NCI-H345 treated with DMSO at 0.1 percent for 48 hours (cell line): ENCODE measurements around the gene ZMIZ1.

ENCODE experiments used
- DNase-seq: peaks from one replicate; lab custom pipeline; 2025; ENCODE audit not compliant: unreplicated experiment; lab: John Stamatoyannopoulos, UW

The ZMIZ1 gene

GRCh38 chr10:79136236-79137005 is 67.7 kb downstream of the ZMIZ1 start:
- DNase-seq: no peak

DNA sequence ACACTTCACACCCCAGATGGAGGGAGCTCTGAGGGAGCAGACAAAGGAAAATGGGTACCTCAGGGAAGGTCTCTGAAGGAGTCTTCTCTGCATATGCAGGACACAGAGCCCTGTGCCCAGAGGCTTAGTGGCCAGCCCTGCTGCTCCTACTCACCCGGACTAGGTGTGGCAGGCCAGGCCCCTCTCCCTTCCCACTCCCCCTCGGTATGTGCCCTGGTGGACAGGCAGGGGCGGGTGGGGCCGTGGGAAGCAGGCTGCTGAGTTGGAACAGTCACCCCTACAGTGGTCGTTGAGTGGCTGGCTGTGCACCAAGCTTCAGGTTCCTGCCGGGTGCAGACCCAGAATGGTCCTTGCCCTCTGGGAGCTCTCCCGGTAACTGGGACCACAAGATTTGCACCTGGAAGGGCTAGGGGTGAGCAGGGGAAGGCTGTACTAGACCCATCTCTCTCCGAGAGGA is 68.6 kb downstream of the ZMIZ1 start:
- no peak for DNase-seq

GRCh38 chr10:79137826-79138225 is 69.1 kb downstream of the ZMIZ1 start:
- no peak for DNase-seq

GRCh38 chr10:79138449-79139123 is 69.8 kb downstream of the ZMIZ1 start:
- no peak for DNase-seq

DNA sequence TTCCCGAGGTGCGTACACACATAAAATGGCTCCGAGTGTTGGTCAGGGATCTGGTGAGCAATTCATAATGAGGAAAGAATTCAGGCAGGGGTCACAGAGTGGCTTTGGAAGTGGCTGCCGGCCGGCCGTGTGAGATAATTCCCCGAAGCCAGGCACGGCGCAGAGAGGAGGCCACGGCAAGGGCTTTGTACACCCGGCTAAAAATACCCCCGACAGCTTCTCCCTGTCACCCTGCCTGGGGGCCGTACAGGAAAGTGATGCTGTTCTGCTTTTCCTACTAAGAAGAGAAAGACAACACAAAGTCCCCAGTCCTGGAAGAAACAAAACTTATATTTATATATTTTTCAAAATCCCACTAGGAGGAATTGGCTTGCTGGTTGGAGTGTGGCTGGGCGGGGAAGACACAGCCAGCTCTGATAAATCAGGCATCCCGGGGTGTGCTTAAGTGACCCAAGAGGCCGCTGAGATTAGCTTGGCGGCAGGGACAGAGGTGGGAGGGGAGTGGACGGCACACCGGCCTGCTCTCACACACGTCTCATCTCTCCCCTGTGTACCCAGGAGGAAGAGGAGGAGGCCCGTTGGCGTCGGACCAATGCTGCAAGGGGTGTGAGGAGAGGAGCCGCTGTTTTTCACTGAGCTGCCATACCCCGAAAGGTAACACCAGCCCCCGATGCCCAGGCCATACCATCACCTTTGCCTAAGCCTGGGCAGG is 70.5 kb downstream of the ZMIZ1 start:
- no peak for DNase-seq

- no peak for DNase-seq
Measured at GRCh38 chr10:79140085-79140793, 71.5 kb downstream of the ZMIZ1 start.

GRCh38 chr10:79140855-79141254 is 72.1 kb downstream of the ZMIZ1 start:
- no peak for DNase-seq

- DNase-seq: no peak
Measured at GRCh38 chr10:79142064-79142491, 73.3 kb downstream of the ZMIZ1 start.

DNA sequence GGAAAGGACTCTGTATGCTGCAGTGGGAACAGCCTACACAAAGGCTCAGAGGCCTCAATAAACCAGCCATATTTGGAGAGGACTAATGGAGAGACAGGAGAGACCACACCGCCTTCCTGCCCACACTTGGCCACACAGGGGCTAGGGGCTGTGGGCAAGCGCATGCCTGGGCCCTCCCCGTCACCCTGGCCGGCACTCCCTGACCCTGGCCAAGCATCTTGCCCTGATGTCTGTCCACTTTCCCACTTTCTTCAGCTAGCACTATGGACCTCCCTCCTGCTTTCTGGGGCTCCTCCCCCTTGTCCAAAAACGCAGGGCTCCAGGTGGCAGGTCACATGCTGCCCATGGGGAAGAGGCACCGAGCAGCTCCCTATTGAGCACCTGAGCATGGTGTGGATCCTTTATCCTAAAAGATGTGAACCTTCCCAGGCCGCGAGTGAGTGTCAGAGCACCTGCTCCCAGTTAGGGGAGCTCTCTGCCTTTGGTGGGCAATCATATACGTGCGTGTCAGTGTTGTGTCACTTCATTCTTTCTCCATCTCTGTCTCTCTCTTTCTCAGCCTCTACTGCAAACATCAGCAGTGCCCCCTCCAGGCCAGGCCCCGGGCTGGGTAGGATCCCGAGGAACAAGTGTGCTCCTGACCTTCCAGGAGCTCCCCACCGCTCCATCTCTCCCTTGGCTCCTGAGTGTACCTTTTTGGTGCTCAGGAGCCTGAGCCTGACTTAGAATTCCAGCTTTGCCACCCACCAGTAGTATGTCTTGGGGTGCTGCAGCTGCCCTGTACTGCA is 74.0 kb downstream of the ZMIZ1 start:
- DNase-seq: no peak

DNA sequence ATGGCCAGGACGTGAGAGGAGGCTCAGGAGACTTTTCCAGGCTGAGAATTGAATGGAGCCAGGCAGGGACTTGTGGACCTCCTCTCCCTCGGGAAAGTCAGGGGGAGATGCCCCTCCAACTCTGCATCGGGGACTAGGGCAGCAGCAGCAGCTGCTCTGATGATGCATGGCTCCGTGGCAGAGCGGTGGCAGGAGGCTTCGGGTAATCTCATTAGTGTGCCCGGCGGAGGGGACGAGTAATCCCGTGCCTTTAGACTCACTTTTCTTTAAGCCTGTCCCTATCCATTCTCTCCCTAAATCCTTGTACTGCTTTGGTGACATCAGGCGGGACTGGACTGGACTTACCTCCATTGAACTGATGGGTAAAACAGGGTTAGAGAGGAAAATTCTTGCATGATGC is 75.1 kb downstream of the ZMIZ1 start:
- DNase-seq: no peak

DNA sequence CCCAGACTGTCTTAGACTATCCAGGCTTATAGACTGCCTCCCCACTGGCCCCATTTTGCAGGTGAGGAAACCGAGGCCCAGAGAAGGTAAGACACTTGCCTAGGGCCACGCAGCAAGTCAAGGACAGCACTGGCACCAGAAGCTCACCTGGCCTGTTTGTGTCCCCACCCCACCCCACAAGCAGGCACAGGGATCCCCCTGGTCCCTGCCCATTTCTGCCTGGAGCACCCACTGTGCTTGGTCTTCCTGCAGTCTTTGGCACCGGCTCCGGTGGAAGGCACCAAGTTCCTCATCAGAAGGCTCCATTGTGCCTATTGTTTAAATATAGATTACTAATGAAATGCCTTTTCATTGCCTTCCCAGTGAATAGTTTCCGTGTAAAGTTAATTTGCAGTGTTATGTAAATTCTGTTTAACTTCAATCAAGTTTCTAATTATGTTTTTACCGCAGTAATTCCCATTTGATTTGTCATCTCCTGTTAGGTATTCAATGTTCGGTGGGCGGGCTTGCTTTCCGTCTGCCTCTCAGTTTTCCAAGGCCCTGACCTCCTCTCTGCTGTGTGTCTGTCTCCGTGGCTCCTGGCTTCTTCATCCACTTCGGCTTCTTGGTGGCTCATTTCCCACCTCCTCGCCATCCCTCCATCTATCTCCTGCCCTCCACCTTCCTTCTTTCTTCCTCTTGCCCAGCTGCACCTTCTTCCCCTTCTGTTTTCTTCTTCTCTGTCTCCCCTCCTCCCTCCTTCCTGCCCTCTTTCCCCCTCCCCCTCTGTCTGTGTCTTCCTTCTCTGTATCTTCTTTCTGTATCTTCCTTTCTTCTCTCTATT is 75.8 kb downstream of the ZMIZ1 start:
- DNase-seq: no peak

DNA sequence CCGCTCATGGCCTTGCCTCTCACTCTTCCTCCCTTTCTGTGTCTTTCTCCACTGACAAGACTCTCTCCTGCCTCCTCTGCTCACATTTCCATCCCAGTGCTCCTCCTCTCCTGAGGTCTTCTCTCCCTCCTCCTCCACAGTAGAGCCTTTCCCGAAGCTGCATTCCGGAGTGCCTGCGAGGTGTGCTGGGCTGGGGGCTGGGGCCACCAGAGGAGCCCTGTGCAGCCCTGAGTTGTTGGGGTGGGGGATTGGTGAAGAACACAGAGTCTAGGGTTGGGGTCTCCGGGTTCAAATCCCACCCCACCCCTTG is 76.4 kb downstream of the ZMIZ1 start:
- no peak for DNase-seq

- no peak for DNase-seq
Measured at GRCh38 chr10:79145517-79146470, 77.0 kb downstream of the ZMIZ1 start.

GRCh38 chr10:79146611-79147130 is 77.9 kb downstream of the ZMIZ1 start:
- no peak for DNase-seq

GRCh38 chr10:79147306-79147705 is 78.5 kb downstream of the ZMIZ1 start:
- no peak for DNase-seq

DNA sequence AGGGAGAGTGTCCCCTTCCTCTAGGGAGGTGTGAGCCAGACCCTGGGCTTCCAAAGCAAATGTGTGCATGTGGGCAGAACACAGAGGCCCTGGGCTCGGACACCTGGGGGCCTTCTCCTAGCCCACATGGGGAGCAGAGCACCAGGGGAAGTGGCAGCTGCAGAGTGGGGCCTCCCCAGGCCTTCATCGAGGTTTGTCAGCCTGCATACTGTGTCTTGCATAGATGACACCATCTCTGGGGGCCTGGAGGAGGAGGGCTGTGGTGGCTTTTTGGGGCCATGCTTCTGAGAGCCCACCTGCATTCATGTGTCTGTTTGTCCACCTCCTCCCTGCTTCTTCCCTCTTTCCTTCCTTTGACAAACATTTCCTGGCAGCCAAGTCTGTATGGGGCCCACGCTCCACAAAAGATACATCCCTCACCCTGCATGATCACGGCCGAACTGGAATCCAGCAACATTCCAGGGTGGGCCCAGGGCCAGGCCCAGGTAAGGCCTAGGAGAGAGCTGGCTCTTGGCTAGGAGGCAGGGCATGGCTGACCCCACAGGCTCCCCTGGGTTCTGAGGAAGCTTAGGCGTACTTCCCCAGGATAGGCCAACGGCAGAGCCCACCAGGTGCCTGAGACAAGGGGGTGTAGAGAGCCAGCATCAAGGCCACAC is 79.2 kb downstream of the ZMIZ1 start:
- no peak for DNase-seq

GRCh38 chr10:79148452-79149344 is 79.9 kb downstream of the ZMIZ1 start:
- DNase-seq: no peak
